HEK293T (cell line): ENCODE data around the gene NECTIN4.

Source experiments
- ARNT ChIP-seq: fragments of 450-650 bp; IDR thresholded peaks from 2 replicates; pipeline ENCODE4 v1.6.1; 2017; ENCODE audit warnings: mild to moderate bottlenecking
- BHLHE40 ChIP-seq: fragments of 450-650 bp; IDR thresholded peaks from 2 replicates; pipeline ENCODE4 v1.6.1; 2016; ENCODE audit warnings: mild to moderate bottlenecking, moderate library complexity, borderline replicate concordance
- CTBP1 ChIP-seq: fragments of 450-650 bp; IDR thresholded peaks from 2 replicates; pipeline ENCODE4 v1.6.1; 2016; ENCODE audit warnings: borderline replicate concordance
- ELF4 ChIP-seq: fragments of 450-650 bp; IDR thresholded peaks from 2 replicates; pipeline ENCODE4 v1.6.1; 2017; ENCODE audit warnings: antibody characterized with exemption
- FOXK2 ChIP-seq: fragments of 450-650 bp; IDR thresholded peaks from 2 replicates; pipeline ENCODE4 v1.6.1; 2016; ENCODE audit warnings: mild to moderate bottlenecking
- FOXM1 ChIP-seq: fragments of 450-650 bp; IDR thresholded peaks from 2 replicates; pipeline ENCODE4 v1.6.1; 2017; ENCODE audit warnings: mild to moderate bottlenecking, borderline replicate concordance
- HDGF ChIP-seq: fragments of 450-650 bp; IDR thresholded peaks from 2 replicates; pipeline ENCODE4 v1.6.1; 2017; ENCODE audit warnings: antibody characterized with exemption, borderline replicate concordance
- L3MBTL2 ChIP-seq: fragments of 450-650 bp; conservative IDR thresholded peaks from 2 replicates; pipeline ENCODE4 v1.6.1; 2016; ENCODE audit warnings: mild to moderate bottlenecking
- SP1 ChIP-seq: fragments of 450-650 bp; IDR thresholded peaks from 2 replicates; pipeline ENCODE4 v1.6.1; 2017
- SUZ12 ChIP-seq: fragments of 450-650 bp; IDR thresholded peaks from 2 replicates; pipeline ENCODE4 v1.6.1; 2016; ENCODE audit warnings: mild to moderate bottlenecking
- TARDBP ChIP-seq: fragments of 450-650 bp; IDR thresholded peaks from 2 replicates; pipeline ENCODE4 v1.6.1; 2016
- ZNF384 ChIP-seq: fragments of 450-650 bp; IDR thresholded peaks from 2 replicates; pipeline ENCODE4 v1.6.1; 2016

- TF ChIP-seq ARNT (no peak), HDGF (no peak), ZNF384 (no peak), FOXK2 (no peak), CTBP1 (no peak), TARDBP (no peak), SP1 (no peak), ELF4 (no peak), SUZ12 (no peak), BHLHE40 (no peak), L3MBTL2 (no peak), FOXM1 (no peak)
These were observed 40.2 kb downstream of the NECTIN4 start for GRCh38 chr1:161048949-161049722.
